Activated CD4-positive, CD25-positive, alpha-beta regulatory T cell treated with anti-CD3 and anti-CD28 coated beads, Interleukin-2, amount 50 U/mL, for 16 hours (primary cell): Measurements from ENCODE around the gene ADGRV1.
"Not testable (repeated sequence)": the region's sequence is repeated elsewhere in the genome, so short reads cannot be mapped to it uniquely, and the experiment has no call there.

Source experiments
- DNase-seq: peaks from one replicate; pipeline ENCODE4 v3.0.0-alpha.2; 2020; ENCODE audit warnings: low read depth, low spot score

The ADGRV1 gene

GRCh38 chr5:90809311-90810056 lies 250.9 kb downstream of the ADGRV1 start:
- DNase-seq: no peak

GRCh38 chr5:90810211-90810610 lies 251.6 kb downstream of the ADGRV1 start:
- DNase-seq: no peak

- no peak for DNase-seq
These were observed 254.8 kb downstream of the ADGRV1 start for GRCh38 chr5:90813392-90813791.

GRCh38 chr5:90822062-90822461 lies 263.5 kb downstream of the ADGRV1 start:
- not testable (repeated sequence) for DNase-seq

- DNase-seq: no peak
These were observed 265.8 kb downstream of the ADGRV1 start for GRCh38 chr5:90824436-90824835.

- DNase-seq: no peak
These were observed 271.5 kb downstream of the ADGRV1 start for GRCh38 chr5:90830058-90830457.

GRCh38 chr5:90833753-90834152 lies 275.2 kb downstream of the ADGRV1 start:
- no peak for DNase-seq

GRCh38 chr5:90834711-90835110 lies 276.1 kb downstream of the ADGRV1 start:
- no peak for DNase-seq

- DNase-seq: no peak
These were observed 284.8 kb downstream of the ADGRV1 start for GRCh38 chr5:90843443-90843842.

GRCh38 chr5:90844931-90845330 lies 286.3 kb downstream of the ADGRV1 start:
- DNase-seq: no peak

GRCh38 chr5:90845723-90846554 lies 287.3 kb downstream of the ADGRV1 start:
- no peak for DNase-seq

- not testable (repeated sequence) for DNase-seq
These were observed 289.0 kb downstream of the ADGRV1 start for GRCh38 chr5:90847606-90848005.

GRCh38 chr5:90849939-90850338 lies 291.3 kb downstream of the ADGRV1 start:
- DNase-seq: no peak

GRCh38 chr5:90852531-90852930 lies 293.9 kb downstream of the ADGRV1 start:
- DNase-seq: no peak

GRCh38 chr5:90853750-90854149 lies 295.2 kb downstream of the ADGRV1 start:
- DNase-seq: no peak

- no peak for DNase-seq
These were observed 295.6 kb downstream of the ADGRV1 start for GRCh38 chr5:90854169-90854568.

GRCh38 chr5:90855296-90856010 lies 296.9 kb downstream of the ADGRV1 start:
- no peak for DNase-seq

- no peak for DNase-seq
These were observed 303.4 kb downstream of the ADGRV1 start for GRCh38 chr5:90861843-90862586.

GRCh38 chr5:90865180-90865579 lies 306.6 kb downstream of the ADGRV1 start:
- DNase-seq: no peak

- DNase-seq: no peak
These were observed 307.7 kb downstream of the ADGRV1 start for GRCh38 chr5:90866333-90866732.

GRCh38 chr5:90866915-90867731 lies 308.5 kb downstream of the ADGRV1 start:
- no peak for DNase-seq
